HepG2 (cell line): Measurements from ENCODE around the gene DGCR8. TPM values are rescaled to one million over a fixed set of nuclear protein-coding genes. Genes with fewer than 3 reads are reported as not detected.

Experiments used
- PHF5A ChIP-seq: IDR thresholded peaks from one replicate; pipeline ENCODE4 v1.6.1; 2018; ENCODE audit warnings: low read depth, missing genetic modification reagents; ENCODE audit not compliant: unreplicated experiment
- RARG ChIP-seq: sonication (generic); formaldehyde crosslinking; IDR thresholded peaks from 2 replicates; pipeline ENCODE4 v1.4.0; 2020; ENCODE audit warnings: low read depth, mild to moderate bottlenecking, missing genetic modification reagents
- RXRB ChIP-seq: IDR thresholded peaks from 2 replicates; pipeline ENCODE4 v1.6.1; 2016; ENCODE audit warnings: borderline replicate concordance, missing genetic modification reagents, missing compliant biosample characterization
- SMYD3 ChIP-seq: sonication (generic); formaldehyde crosslinking; IDR thresholded peaks from 2 replicates; pipeline ENCODE4 v1.8.1; 2023; ENCODE audit warnings: mild to moderate bottlenecking, missing genetic modification reagents
- SRY ChIP-seq: sonication (generic); formaldehyde crosslinking; IDR thresholded peaks from 2 replicates; pipeline ENCODE4 v1.8.0; 2022; ENCODE audit warnings: mild to moderate bottlenecking, missing genetic modification reagents
- TBX3 ChIP-seq: fragments of 450-650 bp; IDR thresholded peaks from 2 replicates; pipeline ENCODE4 v1.6.1; 2017; ENCODE audit warnings: antibody characterized with exemption, mild to moderate bottlenecking, inconsistent platforms, borderline replicate concordance
- ZBTB21 ChIP-seq: sonication (generic); formaldehyde crosslinking; IDR thresholded peaks from 2 replicates; pipeline ENCODE4 v1.4.0; 2020; ENCODE audit warnings: missing genetic modification reagents
- ZNF282 ChIP-seq: fragments of 450-650 bp; IDR thresholded peaks from 2 replicates; pipeline ENCODE4 v1.6.1; 2018; ENCODE audit not compliant: partially characterized antibody
- polyA plus RNA-seq, 8 experiments: library from polyadenylated mRNA; depleted of rRNA in 3 of 8; stranded (reverse) in 7 of 8; unstranded in 1 of 8; fragments of >200 nt; fragmentation: Illumina TruSeq in 4 of 8; extraction: Trizol in 4 of 8; gene quantifications; 2 replicates each; pipeline versions ENCODE4 v1.2.1 to v1.2.3, GENCODE V29; 2011 to 2016; ENCODE audit warnings: low read depth in 4 of 8, missing spikeins in 1 of 8, mixed read lengths in 1 of 8; ENCODE audit not compliant: insufficient read depth in 1 of 8
- total RNA-seq, 5 experiments: library from RNA; depleted of rRNA; stranded (reverse); fragments of >200 nt; fragmentation: Illumina TruSeq; extraction: Trizol; gene quantifications; 2 replicates each; pipeline ENCODE4 v1.2.3, GENCODE V29; 2016; ENCODE audit warnings: low read depth in 1 of 5
- TF ChIP-seq, protein P1 (sequence below): sonication (generic); formaldehyde crosslinking; IDR thresholded peaks from 2 replicates; pipeline ENCODE4 v1.4.0; 2020; ENCODE audit warnings: missing genetic modification reagents
- TF ChIP-seq, protein P2 (sequence below): sonication (generic); formaldehyde crosslinking; IDR thresholded peaks from 2 replicates; pipeline ENCODE4 v1.5.0; 2020; ENCODE audit warnings: missing genetic modification reagents
- TF ChIP-seq, protein P3 (sequence below), 2 experiments: fragments of 450-650 bp in 1 of 2; sonication (generic) in 1 of 2; formaldehyde crosslinking in 1 of 2; IDR thresholded peaks; 2 replicates each; pipeline versions ENCODE4 v1.6.1 to v1.8.0; 2016 to 2022; ENCODE audit warnings: antibody characterized with exemption in 1 of 2, mild to moderate bottlenecking in 1 of 2, missing genetic modification reagents in 1 of 2

DGCR8 gene
- total and polyA plus RNA-seq, 2 of the 13 experiments (the other 11 are each of a cell fraction or from before 2014, with no cell fraction given) = 10.2 to 23.2 TPM

GRCh38 chr22:20116951-20117632 is 37.1 kb downstream of the DGCR8 start, which contains the start of gene TRMT2A (continued):
- TF ChIP-seq, protein P1, sequence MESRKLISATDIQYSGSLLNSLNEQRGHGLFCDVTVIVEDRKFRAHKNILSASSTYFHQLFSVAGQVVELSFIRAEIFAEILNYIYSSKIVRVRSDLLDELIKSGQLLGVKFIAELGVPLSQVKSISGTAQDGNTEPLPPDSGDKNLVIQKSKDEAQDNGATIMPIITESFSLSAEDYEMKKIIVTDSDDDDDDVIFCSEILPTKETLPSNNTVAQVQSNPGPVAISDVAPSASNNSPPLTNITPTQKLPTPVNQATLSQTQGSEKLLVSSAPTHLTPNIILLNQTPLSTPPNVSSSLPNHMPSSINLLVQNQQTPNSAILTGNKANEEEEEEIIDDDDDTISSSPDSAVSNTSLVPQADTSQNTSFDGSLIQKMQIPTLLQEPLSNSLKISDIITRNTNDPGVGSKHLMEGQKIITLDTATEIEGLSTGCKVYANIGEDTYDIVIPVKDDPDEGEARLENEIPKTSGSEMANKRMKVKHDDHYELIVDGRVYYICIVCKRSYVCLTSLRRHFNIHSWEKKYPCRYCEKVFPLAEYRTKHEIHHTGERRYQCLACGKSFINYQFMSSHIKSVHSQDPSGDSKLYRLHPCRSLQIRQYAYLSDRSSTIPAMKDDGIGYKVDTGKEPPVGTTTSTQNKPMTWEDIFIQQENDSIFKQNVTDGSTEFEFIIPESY (CRISPR knock-in tag) = peak; percentile 48; the same call in 1 of the 2 replicates
- TF ChIP-seq, protein P2, sequence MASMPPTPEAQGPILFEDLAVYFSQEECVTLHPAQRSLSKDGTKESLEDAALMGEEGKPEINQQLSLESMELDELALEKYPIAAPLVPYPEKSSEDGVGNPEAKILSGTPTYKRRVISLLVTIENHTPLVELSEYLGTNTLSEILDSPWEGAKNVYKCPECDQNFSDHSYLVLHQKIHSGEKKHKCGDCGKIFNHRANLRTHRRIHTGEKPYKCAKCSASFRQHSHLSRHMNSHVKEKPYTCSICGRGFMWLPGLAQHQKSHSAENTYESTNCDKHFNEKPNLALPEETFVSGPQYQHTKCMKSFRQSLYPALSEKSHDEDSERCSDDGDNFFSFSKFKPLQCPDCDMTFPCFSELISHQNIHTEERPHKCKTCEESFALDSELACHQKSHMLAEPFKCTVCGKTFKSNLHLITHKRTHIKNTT (CRISPR knock-in tag) = no peak
- TF ChIP-seq RXRB (CRISPR knock-in tag) (peak; percentile 47; the same call in 1 of the 2 replicates), PHF5A (CRISPR knock-in tag) (peak; percentile 58), SRY (CRISPR knock-in tag) (peak; percentile 72; the same call in 1 of the 2 replicates), ZNF282 (no peak), SMYD3 (CRISPR knock-in tag) (peak; percentile 39; the same call in 1 of the 2 replicates), ZBTB21 (no peak; the same call in 1 of the 2 replicates), RARG (no peak), TBX3 (peak; percentile 68; the same call in 1 of the 2 replicates)
- TF ChIP-seq, protein P3, sequence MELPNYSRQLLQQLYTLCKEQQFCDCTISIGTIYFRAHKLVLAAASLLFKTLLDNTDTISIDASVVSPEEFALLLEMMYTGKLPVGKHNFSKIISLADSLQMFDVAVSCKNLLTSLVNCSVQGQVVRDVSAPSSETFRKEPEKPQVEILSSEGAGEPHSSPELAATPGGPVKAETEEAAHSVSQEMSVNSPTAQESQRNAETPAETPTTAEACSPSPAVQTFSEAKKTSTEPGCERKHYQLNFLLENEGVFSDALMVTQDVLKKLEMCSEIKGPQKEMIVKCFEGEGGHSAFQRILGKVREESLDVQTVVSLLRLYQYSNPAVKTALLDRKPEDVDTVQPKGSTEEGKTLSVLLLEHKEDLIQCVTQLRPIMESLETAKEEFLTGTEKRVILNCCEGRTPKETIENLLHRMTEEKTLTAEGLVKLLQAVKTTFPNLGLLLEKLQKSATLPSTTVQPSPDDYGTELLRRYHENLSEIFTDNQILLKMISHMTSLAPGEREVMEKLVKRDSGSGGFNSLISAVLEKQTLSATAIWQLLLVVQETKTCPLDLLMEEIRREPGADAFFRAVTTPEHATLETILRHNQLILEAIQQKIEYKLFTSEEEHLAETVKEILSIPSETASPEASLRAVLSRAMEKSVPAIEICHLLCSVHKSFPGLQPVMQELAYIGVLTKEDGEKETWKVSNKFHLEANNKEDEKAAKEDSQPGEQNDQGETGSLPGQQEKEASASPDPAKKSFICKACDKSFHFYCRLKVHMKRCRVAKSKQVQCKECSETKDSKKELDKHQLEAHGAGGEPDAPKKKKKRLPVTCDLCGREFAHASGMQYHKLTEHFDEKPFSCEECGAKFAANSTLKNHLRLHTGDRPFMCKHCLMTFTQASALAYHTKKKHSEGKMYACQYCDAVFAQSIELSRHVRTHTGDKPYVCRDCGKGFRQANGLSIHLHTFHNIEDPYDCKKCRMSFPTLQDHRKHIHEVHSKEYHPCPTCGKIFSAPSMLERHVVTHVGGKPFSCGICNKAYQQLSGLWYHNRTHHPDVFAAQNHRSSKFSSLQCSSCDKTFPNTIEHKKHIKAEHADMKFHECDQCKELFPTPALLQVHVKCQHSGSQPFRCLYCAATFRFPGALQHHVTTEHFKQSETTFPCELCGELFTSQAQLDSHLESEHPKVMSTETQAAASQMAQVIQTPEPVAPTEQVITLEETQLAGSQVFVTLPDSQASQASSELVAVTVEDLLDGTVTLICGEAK (IDR thresholded peaks at IDR 0.05) = peak; percentile 100
- TF ChIP-seq, protein P3 (CRISPR knock-in tag; IDR thresholded peaks at IDR 0.05) = peak; percentile 100
